ENCODE measurements around the gene HELQ. TPM values are rescaled to one million over a fixed set of nuclear protein-coding genes. Genes with fewer than 3 reads are reported as not detected.

Gene HELQ
- polyA plus RNA-seq, 1 donor from 2014 or later, result 18.0 TPM

DNA sequence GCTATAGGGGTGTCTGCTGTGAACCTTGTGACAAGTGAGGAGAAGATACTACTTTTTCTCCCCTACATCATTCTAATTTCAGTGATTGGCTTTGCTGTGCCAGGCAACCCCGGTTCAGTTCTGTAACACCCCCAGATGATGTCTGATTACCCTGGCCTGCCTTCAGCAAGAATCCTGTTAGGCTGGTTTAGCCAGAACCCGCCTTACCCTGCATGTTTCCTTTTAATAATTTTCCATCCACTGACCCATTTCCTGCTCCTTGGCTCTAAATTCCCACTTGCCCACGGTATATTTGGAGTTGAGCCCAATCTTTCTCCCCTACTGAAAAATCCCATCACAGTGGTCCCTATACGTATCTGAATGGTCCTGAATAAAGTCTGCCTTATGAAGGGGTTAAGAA lies 74.5 kb downstream of the HELQ start:
- Histone ChIP-seq H3K9me2 (ENCODE audit: insufficient read depth, low read length) (no peaks in the 10 kb centered on the region), H3K27me3 (ENCODE audit: insufficient read depth, low read depth, low read length) (no peaks in the 10 kb centered on the region), H2AFZ (ENCODE audit: low read depth, low read length) (no peak overlapping the region), H3K79me2 (replicated peaks; ENCODE audit: insufficient read depth, low read length) (no peaks in the 10 kb centered on the region), H3K4me3 (ENCODE audit: low read length) (no peak overlapping the region), H3F3A (ENCODE audit: insufficient read depth, low read length, poor library complexity, severe bottlenecking) (no peaks in the 10 kb centered on the region), H3K9me3 (ENCODE audit: low read length) (peaks cover 9% of the 10 kb centered on the region), H3K9ac (ENCODE audit: low read length) (no peak overlapping the region), H4K20me1 (ENCODE audit: insufficient read depth) (no peaks in the 10 kb centered on the region), H3K27ac (ENCODE audit: low read length) (no peak overlapping the region), H3K4me2 (ENCODE audit: low read length) (no peak overlapping the region), H3K36me3 (ENCODE audit: insufficient read depth, low read length) (no peaks in the 10 kb centered on the region)
- TF ChIP-seq EP300 (conservative IDR thresholded peaks at IDR 0.05; ENCODE audit: poor library complexity, severe bottlenecking), result no peak
- TF ChIP-seq RAD21 (conservative IDR thresholded peaks at IDR 0.05), result no peak
- TF ChIP-seq, protein P1, sequence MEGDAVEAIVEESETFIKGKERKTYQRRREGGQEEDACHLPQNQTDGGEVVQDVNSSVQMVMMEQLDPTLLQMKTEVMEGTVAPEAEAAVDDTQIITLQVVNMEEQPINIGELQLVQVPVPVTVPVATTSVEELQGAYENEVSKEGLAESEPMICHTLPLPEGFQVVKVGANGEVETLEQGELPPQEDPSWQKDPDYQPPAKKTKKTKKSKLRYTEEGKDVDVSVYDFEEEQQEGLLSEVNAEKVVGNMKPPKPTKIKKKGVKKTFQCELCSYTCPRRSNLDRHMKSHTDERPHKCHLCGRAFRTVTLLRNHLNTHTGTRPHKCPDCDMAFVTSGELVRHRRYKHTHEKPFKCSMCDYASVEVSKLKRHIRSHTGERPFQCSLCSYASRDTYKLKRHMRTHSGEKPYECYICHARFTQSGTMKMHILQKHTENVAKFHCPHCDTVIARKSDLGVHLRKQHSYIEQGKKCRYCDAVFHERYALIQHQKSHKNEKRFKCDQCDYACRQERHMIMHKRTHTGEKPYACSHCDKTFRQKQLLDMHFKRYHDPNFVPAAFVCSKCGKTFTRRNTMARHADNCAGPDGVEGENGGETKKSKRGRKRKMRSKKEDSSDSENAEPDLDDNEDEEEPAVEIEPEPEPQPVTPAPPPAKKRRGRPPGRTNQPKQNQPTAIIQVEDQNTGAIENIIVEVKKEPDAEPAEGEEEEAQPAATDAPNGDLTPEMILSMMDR (IDR thresholded peaks at IDR 0.05; ENCODE audit: poor library complexity, severe bottlenecking), result no peak
- no peak for TF ChIP-seq MXI1 (conservative IDR thresholded peaks at IDR 0.05; ENCODE audit: poor library complexity, severe bottlenecking)
- TF ChIP-seq, protein P2, sequence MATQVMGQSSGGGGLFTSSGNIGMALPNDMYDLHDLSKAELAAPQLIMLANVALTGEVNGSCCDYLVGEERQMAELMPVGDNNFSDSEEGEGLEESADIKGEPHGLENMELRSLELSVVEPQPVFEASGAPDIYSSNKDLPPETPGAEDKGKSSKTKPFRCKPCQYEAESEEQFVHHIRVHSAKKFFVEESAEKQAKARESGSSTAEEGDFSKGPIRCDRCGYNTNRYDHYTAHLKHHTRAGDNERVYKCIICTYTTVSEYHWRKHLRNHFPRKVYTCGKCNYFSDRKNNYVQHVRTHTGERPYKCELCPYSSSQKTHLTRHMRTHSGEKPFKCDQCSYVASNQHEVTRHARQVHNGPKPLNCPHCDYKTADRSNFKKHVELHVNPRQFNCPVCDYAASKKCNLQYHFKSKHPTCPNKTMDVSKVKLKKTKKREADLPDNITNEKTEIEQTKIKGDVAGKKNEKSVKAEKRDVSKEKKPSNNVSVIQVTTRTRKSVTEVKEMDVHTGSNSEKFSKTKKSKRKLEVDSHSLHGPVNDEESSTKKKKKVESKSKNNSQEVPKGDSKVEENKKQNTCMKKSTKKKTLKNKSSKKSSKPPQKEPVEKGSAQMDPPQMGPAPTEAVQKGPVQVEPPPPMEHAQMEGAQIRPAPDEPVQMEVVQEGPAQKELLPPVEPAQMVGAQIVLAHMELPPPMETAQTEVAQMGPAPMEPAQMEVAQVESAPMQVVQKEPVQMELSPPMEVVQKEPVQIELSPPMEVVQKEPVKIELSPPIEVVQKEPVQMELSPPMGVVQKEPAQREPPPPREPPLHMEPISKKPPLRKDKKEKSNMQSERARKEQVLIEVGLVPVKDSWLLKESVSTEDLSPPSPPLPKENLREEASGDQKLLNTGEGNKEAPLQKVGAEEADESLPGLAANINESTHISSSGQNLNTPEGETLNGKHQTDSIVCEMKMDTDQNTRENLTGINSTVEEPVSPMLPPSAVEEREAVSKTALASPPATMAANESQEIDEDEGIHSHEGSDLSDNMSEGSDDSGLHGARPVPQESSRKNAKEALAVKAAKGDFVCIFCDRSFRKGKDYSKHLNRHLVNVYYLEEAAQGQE (IDR thresholded peaks at IDR 0.05; ENCODE audit: borderline replicate concordance), result no peak
- TF ChIP-seq EZH2 (IDR thresholded peaks at IDR 0.05; ENCODE audit: borderline replicate concordance, insufficient read depth, low read length, poor library complexity, severe bottlenecking), result no peak
- TF ChIP-seq TAF1 (IDR thresholded peaks at IDR 0.05; ENCODE audit: low read depth), result no peak
- TF ChIP-seq POLR2AphosphoS5 (IDR thresholded peaks at IDR 0.05), result no peak

DNA sequence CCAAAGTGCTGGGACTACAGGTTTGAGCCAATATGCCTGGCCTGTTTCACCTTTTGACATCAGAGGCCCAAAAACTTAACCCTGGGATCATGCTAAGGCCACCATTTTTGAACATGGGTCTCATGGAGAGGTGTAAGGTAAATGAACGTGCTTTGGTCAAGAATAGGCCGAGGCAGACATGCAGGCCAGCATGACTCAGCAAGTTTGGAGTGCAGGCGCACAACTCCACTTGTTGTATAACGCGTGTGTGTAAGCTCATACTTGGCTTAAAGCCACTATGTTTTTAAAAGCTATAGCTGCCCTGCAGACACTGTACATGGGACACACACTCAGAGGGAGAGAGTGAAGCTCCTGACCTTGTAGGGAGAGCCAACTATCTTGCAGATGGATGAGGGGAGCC lies 77.2 kb downstream of the HELQ start:
- Histone ChIP-seq H3K79me2 (replicated peaks; ENCODE audit: insufficient read depth, low read length) (no peaks in the 10 kb centered on the region), H3K36me3 (ENCODE audit: insufficient read depth, low read length) (no peaks in the 10 kb centered on the region), H3K4me2 (ENCODE audit: low read length) (no peak overlapping the region), H3K27ac (ENCODE audit: low read length) (no peak overlapping the region), H3K4me3 (ENCODE audit: low read length) (no peak overlapping the region), H3K9me2 (ENCODE audit: insufficient read depth, low read length) (no peaks in the 10 kb centered on the region), H3F3A (ENCODE audit: insufficient read depth, low read length, poor library complexity, severe bottlenecking) (no peaks in the 10 kb centered on the region), H3K27me3 (ENCODE audit: insufficient read depth, low read depth, low read length) (no peaks in the 10 kb centered on the region), H3K9ac (ENCODE audit: low read length) (no peak overlapping the region), H2AFZ (ENCODE audit: low read depth, low read length) (no peak overlapping the region), H4K20me1 (ENCODE audit: insufficient read depth) (no peaks in the 10 kb centered on the region), H3K9me3 (ENCODE audit: low read length) (peaks cover 9% of the 10 kb centered on the region)
- TF ChIP-seq RAD21 (conservative IDR thresholded peaks at IDR 0.05) (no peak), EP300 (conservative IDR thresholded peaks at IDR 0.05; ENCODE audit: poor library complexity, severe bottlenecking) (no peak)
- TF ChIP-seq, protein P1 (IDR thresholded peaks at IDR 0.05; ENCODE audit: poor library complexity, severe bottlenecking), result no peak
- TF ChIP-seq, protein P2 (IDR thresholded peaks at IDR 0.05; ENCODE audit: borderline replicate concordance), result no peak
